ENCODE results near the gene COL25A1.

The COL25A1 gene

GRCh38 chr4:109291707-109292238 lies 10.7 kb downstream of the COL25A1 start:
- DNase-seq (ENCODE audit: low spot score) = no peak

GRCh38 chr4:109290918-109291317 lies 11.5 kb downstream of the COL25A1 start:
- no peak for DNase-seq (ENCODE audit: low spot score)

GRCh38 chr4:109278594-109279031 lies 23.8 kb downstream of the COL25A1 start:
- DNase-seq (ENCODE audit: low spot score) = no peak

- no peak for DNase-seq (ENCODE audit: low spot score)
These were observed 25.9 kb downstream of the COL25A1 start for GRCh38 chr4:109276482-109277095.

- DNase-seq (ENCODE audit: low spot score) = no peak
These were observed 27.3 kb downstream of the COL25A1 start for GRCh38 chr4:109275066-109275745.

GRCh38 chr4:109266891-109267290 lies 35.6 kb downstream of the COL25A1 start:
- no peak for DNase-seq (ENCODE audit: low spot score)

- no peak for DNase-seq (ENCODE audit: low spot score)
These were observed 36.2 kb downstream of the COL25A1 start for GRCh38 chr4:109266236-109266635.

- DNase-seq (ENCODE audit: low spot score) = no peak
These were observed 38.7 kb downstream of the COL25A1 start for GRCh38 chr4:109263721-109264120.

GRCh38 chr4:109256818-109257217 lies 45.6 kb downstream of the COL25A1 start:
- no peak for DNase-seq (ENCODE audit: low spot score)

- no peak for DNase-seq (ENCODE audit: low spot score)
These were observed 47.6 kb downstream of the COL25A1 start for GRCh38 chr4:109254845-109255244.

GRCh38 chr4:109251396-109251795 lies 51.1 kb downstream of the COL25A1 start:
- DNase-seq (ENCODE audit: low spot score) = no peak

GRCh38 chr4:109248322-109248900 lies 54.0 kb downstream of the COL25A1 start:
- no peak for DNase-seq (ENCODE audit: low spot score)

- no peak for DNase-seq (ENCODE audit: low spot score)
These were observed 58.6 kb downstream of the COL25A1 start for GRCh38 chr4:109243871-109244270.

GRCh38 chr4:109238746-109239145 lies 63.7 kb downstream of the COL25A1 start:
- no peak for DNase-seq (ENCODE audit: low spot score)

GRCh38 chr4:109235683-109236082 lies 66.8 kb downstream of the COL25A1 start:
- no peak for DNase-seq (ENCODE audit: low spot score)

- DNase-seq (ENCODE audit: low spot score) = no peak
These were observed 67.9 kb downstream of the COL25A1 start for GRCh38 chr4:109234596-109234995.

GRCh38 chr4:109233570-109233969 lies 68.9 kb downstream of the COL25A1 start:
- no peak for DNase-seq (ENCODE audit: low spot score)

- DNase-seq (ENCODE audit: low spot score) = no peak
These were observed 69.8 kb downstream of the COL25A1 start for GRCh38 chr4:109232681-109233080.

- DNase-seq (ENCODE audit: low spot score) = no peak
These were observed 71.1 kb downstream of the COL25A1 start for GRCh38 chr4:109231331-109231730.

GRCh38 chr4:109229028-109229427 lies 73.4 kb downstream of the COL25A1 start:
- DNase-seq (ENCODE audit: low spot score) = no peak

GRCh38 chr4:109218288-109218687 lies 84.2 kb downstream of the COL25A1 start:
- DNase-seq (ENCODE audit: low spot score) = no peak

- DNase-seq (ENCODE audit: low spot score) = no peak
These were observed 86.3 kb downstream of the COL25A1 start for GRCh38 chr4:109216085-109216696.

GRCh38 chr4:109215506-109215905 lies 87.0 kb downstream of the COL25A1 start:
- no peak for DNase-seq (ENCODE audit: low spot score)

Data from hematopoietic multipotent progenitor cell treated with erythropoietin and hydrocortisone succinate and interleukin-3 and kit ligand, for 15 days (in vitro differentiated cells).